WTC11 (cell line): ENCODE measurements around the gene GPR137B. TPM values are rescaled to one million over a fixed set of nuclear protein-coding genes. Genes with fewer than 3 reads are reported as not detected.

ENCODE experiments used
- ATAC-seq: fragments of 200-7000 bp; cut with Tn5 transposase; 2 replicates; pipeline ENCODE4 v1.10.0; 2021; ENCODE audit warnings: mild to moderate bottlenecking, moderate library complexity
- CTCF ChIA-PET: fragments of 300-600 bp; sonication (Branson Sonifier 250); formaldehyde crosslinking; loops from one replicate; lab custom pipeline; 2021; ENCODE audit warnings: antibody characterized with exemption; lab: Charles Lee
- POLR2A ChIA-PET: fragments of 350-600 bp; sonication (Branson Sonifier 250); formaldehyde crosslinking; loops from one replicate; lab custom pipeline; 2021; ENCODE audit warnings: antibody characterized with exemption; lab: Charles Lee
- DNase-seq: peaks from one replicate; pipeline ENCODE4 v3.0.0; 2021; ENCODE audit warnings: low spot score
- H3K27ac Mint-ChIP-seq: 2 replicates; pipeline ENCODE4 v1.8.0; 2021; ENCODE audit warnings: mixed read lengths
- H3K27me3 Mint-ChIP-seq: 2 replicates; pipeline ENCODE4 v1.8.0; 2021; ENCODE audit warnings: low read depth, mild to moderate bottlenecking, moderate library complexity, mixed read lengths
- H3K36me3 Mint-ChIP-seq: 2 replicates; pipeline ENCODE4 v1.8.0; 2021; ENCODE audit warnings: mixed read lengths
- H3K4me1 Mint-ChIP-seq: 2 replicates; pipeline ENCODE4 v1.8.0; 2022; ENCODE audit warnings: mixed read lengths
- H3K4me3 Mint-ChIP-seq: 2 replicates; pipeline ENCODE4 v1.8.0; 2021; ENCODE audit warnings: mild to moderate bottlenecking, moderate library complexity, mixed read lengths
- H3K9me3 Mint-ChIP-seq: 2 replicates; pipeline ENCODE4 v1.8.0; 2021; ENCODE audit warnings: mixed read lengths
- ATF2 ChIP-seq: sonication (generic); formaldehyde crosslinking; IDR thresholded peaks from 2 replicates; pipeline ENCODE4 v1.8.1; 2022; ENCODE audit warnings: low read depth, missing genetic modification reagents, borderline replicate concordance
- ATF6 ChIP-seq: sonication (generic); formaldehyde crosslinking; IDR thresholded peaks from 2 replicates; pipeline ENCODE4 v1.8.1; 2023; ENCODE audit warnings: mild to moderate bottlenecking, missing genetic modification reagents
- E2F5 ChIP-seq: sonication (generic); formaldehyde crosslinking; IDR thresholded peaks from 2 replicates; pipeline ENCODE4 v1.8.1; 2022; ENCODE audit warnings: mild to moderate bottlenecking, moderate library complexity, missing genetic modification reagents
- ELF4 ChIP-seq: sonication (generic); formaldehyde crosslinking; IDR thresholded peaks from 2 replicates; pipeline ENCODE4 v1.8.1; 2022; ENCODE audit warnings: low read depth, mild to moderate bottlenecking, moderate library complexity, missing genetic modification reagents
- FOXP1 ChIP-seq: sonication (generic); formaldehyde crosslinking; IDR thresholded peaks from 2 replicates; pipeline ENCODE4 v1.8.0; 2022; ENCODE audit warnings: missing genetic modification reagents, mild to moderate bottlenecking, moderate library complexity, borderline replicate concordance
- JUN ChIP-seq: sonication (generic); formaldehyde crosslinking; IDR thresholded peaks from 2 replicates; pipeline ENCODE4 v1.8.0; 2023; ENCODE audit warnings: mild to moderate bottlenecking, missing genetic modification reagents
- KAT7 ChIP-seq: sonication (generic); formaldehyde crosslinking; IDR thresholded peaks from 2 replicates; pipeline ENCODE4 v1.8.1; 2023; ENCODE audit warnings: missing genetic modification reagents, mild to moderate bottlenecking, borderline replicate concordance
- MYBL2 ChIP-seq: sonication (generic); formaldehyde crosslinking; IDR thresholded peaks from 2 replicates; pipeline ENCODE4 v1.8.1; 2023; ENCODE audit warnings: mild to moderate bottlenecking, moderate library complexity, missing genetic modification reagents
- NFATC4 ChIP-seq: fragments of 250-450 bp; sonication (Bioruptor Pico); IDR thresholded peaks from 2 replicates; pipeline ENCODE4 v1.9.0; 2021; ENCODE audit warnings: mild to moderate bottlenecking
- NR1H2 ChIP-seq: sonication (generic); formaldehyde crosslinking; IDR thresholded peaks from 2 replicates; pipeline ENCODE4 v1.9.0; 2021; ENCODE audit warnings: mild to moderate bottlenecking, moderate library complexity, missing genetic modification reagents
- RORB ChIP-seq: fragments of 250-450 bp; sonication (Bioruptor Pico); IDR thresholded peaks from 2 replicates; pipeline ENCODE4 v1.9.0; 2021; ENCODE audit warnings: mild to moderate bottlenecking
- TP53 ChIP-seq: sonication (generic); formaldehyde crosslinking; IDR thresholded peaks from 2 replicates; pipeline ENCODE4 v1.8.1; 2023; ENCODE audit warnings: mild to moderate bottlenecking, missing genetic modification reagents
- ZNF416 ChIP-seq: fragments of 250-450 bp; sonication (Bioruptor Pico); IDR thresholded peaks from 2 replicates; pipeline ENCODE4 v1.9.0; 2021; ENCODE audit warnings: mild to moderate bottlenecking, inconsistent platforms
- total RNA-seq: library from RNA; stranded (reverse); gene quantifications from 3 replicates; pipeline ENCODE4 v1.2.3, GENCODE V29; 2021
- TF ChIP-seq, protein P1 (sequence below): sonication (generic); formaldehyde crosslinking; IDR thresholded peaks from 2 replicates; pipeline ENCODE4 v1.8.1; 2023; ENCODE audit warnings: mild to moderate bottlenecking, moderate library complexity, missing genetic modification reagents
- TF ChIP-seq, protein P2 (sequence below): sonication (generic); formaldehyde crosslinking; conservative IDR thresholded peaks from 2 replicates; pipeline ENCODE4 v1.8.1; 2023; ENCODE audit warnings: mild to moderate bottlenecking, low read depth, missing genetic modification reagents, moderate library complexity
- TF ChIP-seq, protein P3 (sequence below): sonication (generic); formaldehyde crosslinking; IDR thresholded peaks from 2 replicates; pipeline ENCODE4 v1.8.1; 2023; ENCODE audit warnings: mild to moderate bottlenecking, missing genetic modification reagents, borderline replicate concordance
- TF ChIP-seq, protein P4 (sequence below): sonication (generic); formaldehyde crosslinking; IDR thresholded peaks from 2 replicates; pipeline ENCODE4 v1.8.1; 2023; ENCODE audit warnings: mild to moderate bottlenecking, missing genetic modification reagents

GPR137B gene
- total RNA-seq, 1 experiment from 2014 or later: 6.3 TPM

DNA sequence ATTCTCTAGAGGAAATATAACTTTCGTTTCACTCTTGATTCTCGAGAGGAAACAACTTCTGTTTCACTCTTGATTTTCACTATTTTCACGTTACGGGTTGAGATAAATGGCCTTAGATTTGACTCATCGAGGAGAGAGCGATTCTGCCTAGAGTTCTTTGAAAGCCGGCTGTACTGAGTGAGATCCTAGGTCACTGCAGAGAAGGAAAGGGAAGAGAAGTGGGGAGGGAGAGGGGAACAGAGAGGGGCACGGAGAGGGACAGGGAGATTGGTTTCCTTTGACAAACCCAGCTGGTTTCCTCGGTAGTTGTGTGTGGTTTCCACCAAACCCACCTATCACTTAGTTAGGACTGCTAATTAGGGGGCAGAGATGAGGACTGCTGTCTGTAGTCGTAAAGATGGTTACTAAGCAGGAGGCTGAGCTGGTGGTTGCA is 21.6 kb upstream of the GPR137B start:
- no peak for TF ChIP-seq NFATC4 (CRISPR knock-in tag)
- no peak for TF ChIP-seq NR1H2
- TF ChIP-seq KAT7: no peak
- TF ChIP-seq ATF2 (CRISPR knock-in tag): no peak
- TF ChIP-seq ZNF416: no peak
- TF ChIP-seq ATF6 (CRISPR knock-in tag): no peak
- TF ChIP-seq, protein P1, sequence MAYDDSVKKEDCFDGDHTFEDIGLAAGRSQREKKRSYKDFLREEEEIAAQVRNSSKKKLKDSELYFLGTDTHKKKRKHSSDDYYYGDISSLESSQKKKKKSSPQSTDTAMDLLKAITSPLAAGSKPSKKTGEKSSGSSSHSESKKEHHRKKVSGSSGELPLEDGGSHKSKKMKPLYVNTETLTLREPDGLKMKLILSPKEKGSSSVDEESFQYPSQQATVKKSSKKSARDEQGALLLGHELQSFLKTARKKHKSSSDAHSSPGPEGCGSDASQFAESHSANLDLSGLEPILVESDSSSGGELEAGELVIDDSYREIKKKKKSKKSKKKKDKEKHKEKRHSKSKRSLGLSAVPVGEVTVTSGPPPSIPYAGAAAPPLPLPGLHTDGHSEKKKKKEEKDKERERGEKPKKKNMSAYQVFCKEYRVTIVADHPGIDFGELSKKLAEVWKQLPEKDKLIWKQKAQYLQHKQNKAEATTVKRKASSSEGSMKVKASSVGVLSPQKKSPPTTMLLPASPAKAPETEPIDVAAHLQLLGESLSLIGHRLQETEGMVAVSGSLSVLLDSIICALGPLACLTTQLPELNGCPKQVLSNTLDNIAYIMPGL (CRISPR knock-in tag): no peak
- TF ChIP-seq TP53: no peak
- TF ChIP-seq MYBL2 (CRISPR knock-in tag): no peak
- TF ChIP-seq, protein P2, sequence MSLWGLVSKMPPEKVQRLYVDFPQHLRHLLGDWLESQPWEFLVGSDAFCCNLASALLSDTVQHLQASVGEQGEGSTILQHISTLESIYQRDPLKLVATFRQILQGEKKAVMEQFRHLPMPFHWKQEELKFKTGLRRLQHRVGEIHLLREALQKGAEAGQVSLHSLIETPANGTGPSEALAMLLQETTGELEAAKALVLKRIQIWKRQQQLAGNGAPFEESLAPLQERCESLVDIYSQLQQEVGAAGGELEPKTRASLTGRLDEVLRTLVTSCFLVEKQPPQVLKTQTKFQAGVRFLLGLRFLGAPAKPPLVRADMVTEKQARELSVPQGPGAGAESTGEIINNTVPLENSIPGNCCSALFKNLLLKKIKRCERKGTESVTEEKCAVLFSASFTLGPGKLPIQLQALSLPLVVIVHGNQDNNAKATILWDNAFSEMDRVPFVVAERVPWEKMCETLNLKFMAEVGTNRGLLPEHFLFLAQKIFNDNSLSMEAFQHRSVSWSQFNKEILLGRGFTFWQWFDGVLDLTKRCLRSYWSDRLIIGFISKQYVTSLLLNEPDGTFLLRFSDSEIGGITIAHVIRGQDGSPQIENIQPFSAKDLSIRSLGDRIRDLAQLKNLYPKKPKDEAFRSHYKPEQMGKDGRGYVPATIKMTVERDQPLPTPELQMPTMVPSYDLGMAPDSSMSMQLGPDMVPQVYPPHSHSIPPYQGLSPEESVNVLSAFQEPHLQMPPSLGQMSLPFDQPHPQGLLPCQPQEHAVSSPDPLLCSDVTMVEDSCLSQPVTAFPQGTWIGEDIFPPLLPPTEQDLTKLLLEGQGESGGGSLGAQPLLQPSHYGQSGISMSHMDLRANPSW (CRISPR knock-in tag): no peak
- no peak for TF ChIP-seq FOXP1 (CRISPR knock-in tag)
- TF ChIP-seq, protein P3, sequence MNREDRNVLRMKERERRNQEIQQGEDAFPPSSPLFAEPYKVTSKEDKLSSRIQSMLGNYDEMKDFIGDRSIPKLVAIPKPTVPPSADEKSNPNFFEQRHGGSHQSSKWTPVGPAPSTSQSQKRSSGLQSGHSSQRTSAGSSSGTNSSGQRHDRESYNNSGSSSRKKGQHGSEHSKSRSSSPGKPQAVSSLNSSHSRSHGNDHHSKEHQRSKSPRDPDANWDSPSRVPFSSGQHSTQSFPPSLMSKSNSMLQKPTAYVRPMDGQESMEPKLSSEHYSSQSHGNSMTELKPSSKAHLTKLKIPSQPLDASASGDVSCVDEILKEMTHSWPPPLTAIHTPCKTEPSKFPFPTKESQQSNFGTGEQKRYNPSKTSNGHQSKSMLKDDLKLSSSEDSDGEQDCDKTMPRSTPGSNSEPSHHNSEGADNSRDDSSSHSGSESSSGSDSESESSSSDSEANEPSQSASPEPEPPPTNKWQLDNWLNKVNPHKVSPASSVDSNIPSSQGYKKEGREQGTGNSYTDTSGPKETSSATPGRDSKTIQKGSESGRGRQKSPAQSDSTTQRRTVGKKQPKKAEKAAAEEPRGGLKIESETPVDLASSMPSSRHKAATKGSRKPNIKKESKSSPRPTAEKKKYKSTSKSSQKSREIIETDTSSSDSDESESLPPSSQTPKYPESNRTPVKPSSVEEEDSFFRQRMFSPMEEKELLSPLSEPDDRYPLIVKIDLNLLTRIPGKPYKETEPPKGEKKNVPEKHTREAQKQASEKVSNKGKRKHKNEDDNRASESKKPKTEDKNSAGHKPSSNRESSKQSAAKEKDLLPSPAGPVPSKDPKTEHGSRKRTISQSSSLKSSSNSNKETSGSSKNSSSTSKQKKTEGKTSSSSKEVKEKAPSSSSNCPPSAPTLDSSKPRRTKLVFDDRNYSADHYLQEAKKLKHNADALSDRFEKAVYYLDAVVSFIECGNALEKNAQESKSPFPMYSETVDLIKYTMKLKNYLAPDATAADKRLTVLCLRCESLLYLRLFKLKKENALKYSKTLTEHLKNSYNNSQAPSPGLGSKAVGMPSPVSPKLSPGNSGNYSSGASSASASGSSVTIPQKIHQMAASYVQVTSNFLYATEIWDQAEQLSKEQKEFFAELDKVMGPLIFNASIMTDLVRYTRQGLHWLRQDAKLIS (CRISPR knock-in tag): no peak
- TF ChIP-seq JUN (CRISPR knock-in tag): no peak
- TF ChIP-seq E2F5 (CRISPR knock-in tag): no peak
- TF ChIP-seq, protein P4, sequence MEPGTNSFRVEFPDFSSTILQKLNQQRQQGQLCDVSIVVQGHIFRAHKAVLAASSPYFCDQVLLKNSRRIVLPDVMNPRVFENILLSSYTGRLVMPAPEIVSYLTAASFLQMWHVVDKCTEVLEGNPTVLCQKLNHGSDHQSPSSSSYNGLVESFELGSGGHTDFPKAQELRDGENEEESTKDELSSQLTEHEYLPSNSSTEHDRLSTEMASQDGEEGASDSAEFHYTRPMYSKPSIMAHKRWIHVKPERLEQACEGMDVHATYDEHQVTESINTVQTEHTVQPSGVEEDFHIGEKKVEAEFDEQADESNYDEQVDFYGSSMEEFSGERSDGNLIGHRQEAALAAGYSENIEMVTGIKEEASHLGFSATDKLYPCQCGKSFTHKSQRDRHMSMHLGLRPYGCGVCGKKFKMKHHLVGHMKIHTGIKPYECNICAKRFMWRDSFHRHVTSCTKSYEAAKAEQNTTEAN (CRISPR knock-in tag): no peak
- no peak for TF ChIP-seq ELF4 (CRISPR knock-in tag)
- TF ChIP-seq RORB (CRISPR knock-in tag): no peak

More for the DNA sequence above, 21.6 kb upstream of the GPR137B start:
- H3K4me3 Mint-ChIP-seq: no peak overlapping the region
- DNase-seq: no peak
- peaks cover 6% of the 10 kb centered on the region for H3K4me1 Mint-ChIP-seq
- no peaks in the 10 kb centered on the region for H3K9me3 Mint-ChIP-seq
- ChIA-PET CTCF (no interaction called here), POLR2A (no interaction called here)
- no peak for ATAC-seq
- H3K27ac Mint-ChIP-seq: no peak overlapping the region
- no peaks in the 10 kb centered on the region; the same call in 1 of the 2 replicates for H3K27me3 Mint-ChIP-seq
- no peaks in the 10 kb centered on the region for H3K36me3 Mint-ChIP-seq
